ENCODE results near the gene HEPH. TPM values are rescaled to one million over a fixed set of nuclear protein-coding genes. Genes with fewer than 3 reads are reported as not detected.

The HEPH gene
- total RNA-seq, 1 donor from 2014 or later = 26.2 TPM

GRCh38 chrX:66142351-66142750, 21.7 kb upstream of the HEPH start:
- no peak overlapping the region for H3K4me3 ChIP-seq
- H3K36me3 ChIP-seq = no peaks in the 10 kb centered on the region
- no peaks in the 10 kb centered on the region for H3K27me3 ChIP-seq (ENCODE audit: low read depth)
- no peaks in the 10 kb centered on the region for H3K9me3 ChIP-seq (replicated peaks)
- no peak for TF ChIP-seq CTCF (IDR thresholded peaks at IDR 0.05; ENCODE audit: borderline replicate concordance)
- DNase-seq = no peak
- intact Hi-C loops (cut with micrococcal nuclease) = no loop called here
- no peaks in the 10 kb centered on the region for H3K4me1 ChIP-seq
- no peak overlapping the region for H3K27ac ChIP-seq (replicated peaks)

DNA sequence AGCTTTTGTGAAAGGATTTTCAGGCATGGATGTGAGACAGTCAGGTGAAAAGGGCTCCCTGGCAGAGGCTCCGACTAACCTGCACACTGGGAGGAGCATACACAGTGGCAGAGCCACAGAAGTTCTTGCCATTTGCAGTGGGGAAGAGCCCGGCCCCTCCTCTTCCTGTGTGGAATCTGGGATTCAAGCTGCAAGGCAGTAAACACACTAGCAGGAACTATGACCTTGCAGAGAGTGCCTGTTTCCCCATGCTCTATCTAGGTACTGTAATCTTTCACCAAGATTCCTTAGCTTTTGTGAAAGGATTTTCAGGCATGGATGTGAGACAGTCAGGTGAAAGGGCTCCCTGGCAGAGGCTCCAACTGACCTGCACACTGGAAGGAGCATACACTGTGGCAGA, 19.8 kb upstream of the HEPH start:
- TF ChIP-seq CTCF (IDR thresholded peaks at IDR 0.05; ENCODE audit: borderline replicate concordance) = no peak
- no peaks in the 10 kb centered on the region for H3K9me3 ChIP-seq (replicated peaks)
- H3K4me1 ChIP-seq = no peaks in the 10 kb centered on the region
- no peak for DNase-seq
- no peak overlapping the region for H3K27ac ChIP-seq (replicated peaks)
- intact Hi-C loops (cut with micrococcal nuclease) = no loop called here
- H3K27me3 ChIP-seq (ENCODE audit: low read depth) = no peaks in the 10 kb centered on the region
- no peak overlapping the region for H3K4me3 ChIP-seq
- H3K36me3 ChIP-seq = no peaks in the 10 kb centered on the region

- Histone ChIP-seq H3K27ac (replicated peaks) (no peak overlapping the region), H3K27me3 (ENCODE audit: low read depth) (no peaks in the 10 kb centered on the region), H3K9me3 (replicated peaks) (no peaks in the 10 kb centered on the region), H3K4me1 (no peaks in the 10 kb centered on the region), H3K4me3 (no peak overlapping the region), H3K36me3 (no peaks in the 10 kb centered on the region)
- TF ChIP-seq CTCF (IDR thresholded peaks at IDR 0.05; ENCODE audit: borderline replicate concordance) = no peak
- intact Hi-C loops (cut with micrococcal nuclease) = no loop called here
- no peak for DNase-seq
Measured at GRCh38 chrX:66149519-66149918, 14.5 kb upstream of the HEPH start.

GRCh38 chrX:66150163-66150562, 13.9 kb upstream of the HEPH start:
- no peak overlapping the region for H3K4me3 ChIP-seq
- no peak overlapping the region for H3K27ac ChIP-seq (replicated peaks)
- H3K9me3 ChIP-seq (replicated peaks) = no peaks in the 10 kb centered on the region
- intact Hi-C loops (cut with micrococcal nuclease) = no loop called here
- DNase-seq = no peak
- TF ChIP-seq CTCF (IDR thresholded peaks at IDR 0.05; ENCODE audit: borderline replicate concordance) = no peak
- H3K27me3 ChIP-seq (ENCODE audit: low read depth) = no peaks in the 10 kb centered on the region
- no peaks in the 10 kb centered on the region for H3K4me1 ChIP-seq
- no peaks in the 10 kb centered on the region for H3K36me3 ChIP-seq

DNA sequence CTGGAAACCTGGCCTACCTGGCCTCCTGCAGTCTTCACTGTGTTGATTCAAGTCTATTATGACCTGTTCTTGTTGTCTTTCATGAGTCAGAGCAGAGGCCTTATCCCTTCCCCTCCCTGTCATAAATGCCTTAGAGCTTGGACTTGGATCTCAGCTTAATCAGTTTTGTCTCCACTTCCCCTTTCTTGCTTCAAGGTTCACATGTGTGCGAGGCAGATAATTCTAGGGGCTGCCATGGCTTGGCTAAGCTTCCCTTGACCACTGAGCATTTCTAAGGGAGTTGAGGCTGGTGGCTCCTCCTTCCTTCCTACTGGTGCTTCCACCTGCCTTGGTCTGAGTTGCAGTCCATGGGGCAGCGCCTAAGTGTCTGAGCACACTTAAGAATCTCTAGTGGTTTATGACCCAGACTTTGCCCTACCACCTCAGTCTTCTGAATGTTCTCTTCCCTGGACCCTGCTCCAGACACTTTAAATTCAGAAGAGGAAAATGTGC, 1.7 kb upstream of the HEPH start:
- H3K27ac ChIP-seq (replicated peaks) = no peak overlapping the region
- H3K4me3 ChIP-seq = no peak overlapping the region
- no peaks in the 10 kb centered on the region for H3K9me3 ChIP-seq (replicated peaks)
- DNase-seq = no peak
- no peaks in the 10 kb centered on the region for H3K27me3 ChIP-seq (ENCODE audit: low read depth)
- no peak for TF ChIP-seq CTCF (IDR thresholded peaks at IDR 0.05; ENCODE audit: borderline replicate concordance)
- H3K4me1 ChIP-seq = no peaks in the 10 kb centered on the region
- intact Hi-C loops (cut with micrococcal nuclease) = no loop called here
- no peaks in the 10 kb centered on the region for H3K36me3 ChIP-seq

DNA sequence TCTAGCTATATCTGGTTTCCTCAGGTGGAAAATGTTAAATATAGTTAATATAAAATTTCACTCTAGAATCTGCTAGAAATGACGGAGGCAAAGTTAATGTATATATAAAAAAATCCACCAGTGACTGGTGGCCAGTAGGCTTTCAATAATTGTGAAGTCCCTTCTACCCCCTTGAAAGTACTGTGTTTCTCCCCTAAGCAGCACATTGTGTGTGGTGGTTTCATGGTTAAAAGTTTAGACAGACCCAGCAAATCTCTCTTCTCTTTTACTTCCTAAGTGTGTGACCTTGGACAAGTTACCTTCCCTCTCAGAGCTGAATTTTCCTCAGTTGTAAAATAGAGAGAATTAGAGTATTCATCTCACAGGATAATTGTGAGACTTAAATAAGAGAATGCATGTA, 600 bp upstream of the HEPH start:
- no peak overlapping the region for H3K27ac ChIP-seq (replicated peaks)
- no peak for TF ChIP-seq CTCF (IDR thresholded peaks at IDR 0.05; ENCODE audit: borderline replicate concordance)
- DNase-seq = no peak
- intact Hi-C loops (cut with micrococcal nuclease) = no loop called here
- H3K36me3 ChIP-seq = no peaks in the 10 kb centered on the region
- no peaks in the 10 kb centered on the region for H3K27me3 ChIP-seq (ENCODE audit: low read depth)
- H3K9me3 ChIP-seq (replicated peaks) = no peaks in the 10 kb centered on the region
- H3K4me3 ChIP-seq = no peak overlapping the region
- H3K4me1 ChIP-seq = no peaks in the 10 kb centered on the region
